ENCODE measurements around the gene CENPX.

Gene CENPX

GRCh38 chr17:82055023-82055964 lies 32.6 kb upstream of the CENPX start:
- no peak for DNase-seq (ENCODE audit: low spot score)

GRCh38 chr17:82054351-82055022 lies 31.8 kb upstream of the CENPX start:
- DNase-seq (ENCODE audit: low spot score) = no peak

DNA sequence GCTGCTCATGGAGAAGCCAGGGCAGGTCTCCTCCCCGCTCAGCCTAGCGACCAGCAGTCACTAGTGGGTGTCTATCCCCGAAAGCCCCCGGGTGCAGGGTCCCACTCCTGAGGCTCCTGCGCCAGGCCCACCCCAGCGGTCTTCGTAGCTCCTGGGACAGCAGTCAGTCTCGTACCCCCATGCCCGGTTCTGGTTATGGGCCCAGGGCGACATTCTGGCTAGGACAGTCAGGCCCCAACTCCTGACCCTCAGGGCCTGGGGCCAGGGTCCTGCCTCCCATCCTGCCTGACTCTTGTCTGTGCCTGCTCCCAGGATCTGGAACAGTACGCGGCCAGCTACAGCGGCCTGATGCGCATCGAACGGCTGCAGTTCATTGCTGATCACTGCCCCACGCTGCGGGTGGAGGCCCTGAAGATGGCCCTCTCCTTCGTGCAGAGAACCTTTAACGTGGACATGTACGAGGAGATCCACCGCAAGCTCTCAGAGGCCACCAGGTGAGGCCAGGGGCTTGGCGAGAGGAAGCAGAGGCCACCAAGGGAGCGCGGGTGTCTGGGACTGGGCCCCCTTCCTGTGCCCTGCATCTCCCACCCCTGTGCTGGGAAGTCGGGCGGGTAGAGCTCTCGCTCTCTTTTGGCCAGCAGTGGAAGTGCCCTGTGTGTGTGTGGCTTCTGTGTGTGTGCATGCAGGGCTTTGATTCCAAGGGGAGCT lies 31.0 kb upstream of the CENPX start:
- no peak for DNase-seq (ENCODE audit: low spot score)

GRCh38 chr17:82053130-82053529 lies 30.5 kb upstream of the CENPX start:
- no peak for DNase-seq (ENCODE audit: low spot score)

DNA sequence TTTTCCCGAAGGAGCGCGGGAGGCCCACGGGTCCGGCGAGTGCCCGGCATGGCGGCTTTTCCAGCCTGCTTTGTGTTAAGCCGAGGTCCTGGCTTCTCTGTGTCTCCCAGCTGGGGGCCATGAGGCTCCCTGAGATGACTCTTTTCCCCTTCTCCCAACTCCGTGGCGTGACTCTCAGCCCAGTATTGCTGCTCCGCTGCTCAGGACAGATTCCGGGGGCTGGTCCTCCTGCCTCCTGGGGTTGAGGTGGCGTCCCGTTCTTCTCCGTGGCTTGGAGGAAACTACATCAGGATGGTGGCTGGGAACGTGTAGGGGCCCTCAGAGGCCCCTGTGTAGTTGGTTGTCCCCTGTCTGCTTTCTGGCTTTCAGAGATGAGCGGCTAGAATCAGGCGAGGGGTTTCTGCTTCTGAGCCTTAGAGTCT lies 30.0 kb upstream of the CENPX start:
- DNase-seq (ENCODE audit: low spot score) = no peak

GRCh38 chr17:82051776-82052637 lies 29.3 kb upstream of the CENPX start, which contains the start of the genes GPS1 and RFNG:
TSS of gene GPS1 (plus strand) at chr17:82051898. CDS start at chr17:82051932, 34 bp downstream.
TSS of gene RFNG (minus strand) at chr17:82051811. CDS start at chr17:82051766, 45 bp downstream.
- peak; percentile 75 for DNase-seq (ENCODE audit: low spot score)

DNA sequence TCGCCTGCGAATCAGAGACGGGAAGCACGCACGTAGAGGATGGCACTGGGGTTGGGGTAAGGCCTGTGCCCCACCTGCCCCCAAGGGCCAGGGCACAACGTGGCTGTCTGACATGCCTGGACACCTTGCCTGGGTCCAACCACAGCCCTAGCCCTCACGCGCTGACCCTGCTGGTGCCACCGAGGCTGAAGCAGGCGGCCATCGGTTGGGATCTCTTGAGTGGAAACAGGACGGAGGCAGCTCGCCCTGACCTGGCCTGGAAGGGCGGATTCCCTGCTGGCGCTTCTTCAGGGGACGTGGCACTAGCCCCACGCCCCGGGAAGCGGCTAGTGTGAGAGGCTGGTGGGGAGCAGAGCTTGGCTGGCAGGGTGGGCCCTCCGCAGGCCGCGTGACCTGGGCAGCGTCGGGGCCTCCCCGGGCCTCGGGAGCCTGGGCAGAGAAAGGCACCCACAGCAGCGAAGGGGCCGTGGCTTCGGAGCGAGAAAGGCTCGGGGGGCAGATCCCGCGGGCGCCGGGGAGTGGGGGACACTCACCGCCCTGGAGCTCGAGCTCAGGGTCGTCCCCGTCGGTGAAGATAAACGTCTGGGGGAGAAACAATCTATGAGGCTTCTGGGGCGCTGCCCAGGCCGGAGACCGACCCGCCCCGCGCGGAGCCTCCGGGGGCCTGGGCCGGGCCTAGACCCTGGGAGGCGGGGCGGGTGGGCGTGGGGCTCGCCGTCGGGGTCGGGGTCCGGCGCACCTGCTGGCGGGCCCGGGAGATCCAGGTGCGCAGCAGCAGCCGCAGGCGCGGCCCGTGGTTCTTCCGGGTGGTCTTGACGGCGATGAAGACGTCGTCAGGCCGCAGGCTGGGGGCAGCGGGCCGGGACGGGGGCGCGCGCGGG lies 28.3 kb upstream of the CENPX start:
- DNase-seq (ENCODE audit: low spot score) = no peak

GRCh38 chr17:82050152-82050760 lies 27.6 kb upstream of the CENPX start:
- DNase-seq (ENCODE audit: low spot score) = no peak

GRCh38 chr17:82049521-82049971 lies 26.9 kb upstream of the CENPX start:
- DNase-seq (ENCODE audit: low spot score) = no peak

GRCh38 chr17:82049106-82049505 lies 26.4 kb upstream of the CENPX start:
- DNase-seq (ENCODE audit: low spot score) = no peak

GRCh38 chr17:82048571-82048971 lies 25.9 kb upstream of the CENPX start:
- DNase-seq (ENCODE audit: low spot score) = no peak

GRCh38 chr17:82047914-82048570 lies 25.4 kb upstream of the CENPX start:
- DNase-seq (ENCODE audit: low spot score) = no peak

- DNase-seq (ENCODE audit: low spot score) = no peak
These were observed 24.7 kb upstream of the CENPX start for GRCh38 chr17:82047379-82047778.

GRCh38 chr17:82046903-82047302 lies 24.2 kb upstream of the CENPX start:
- DNase-seq (ENCODE audit: low spot score) = no peak

DNA sequence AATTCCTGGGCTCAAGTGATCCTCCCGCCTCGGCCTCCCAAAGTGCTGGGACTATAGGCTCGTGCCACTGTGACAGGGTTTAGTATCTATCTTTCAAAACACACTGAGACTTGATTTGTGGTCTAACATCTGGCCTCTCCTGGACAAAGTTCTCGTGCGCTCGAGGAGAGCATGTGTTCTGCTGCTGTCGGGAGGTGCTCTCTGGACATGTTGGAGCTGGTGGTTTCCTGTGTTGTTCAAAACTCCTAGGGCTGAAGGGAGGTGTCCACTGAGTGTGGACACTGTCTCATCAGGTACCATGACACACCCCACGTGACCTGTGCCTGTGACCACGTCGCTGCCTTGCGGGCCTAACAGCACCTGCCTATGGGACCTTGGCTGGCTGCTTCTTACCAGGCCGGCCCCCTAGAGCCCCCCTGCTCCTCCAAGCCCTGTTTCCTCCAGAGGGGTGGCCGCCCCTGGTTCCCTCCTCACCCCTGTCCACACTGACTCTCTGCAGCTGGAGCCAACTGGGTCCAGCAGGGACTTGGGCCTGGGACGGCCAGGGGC lies 23.3 kb upstream of the CENPX start:
- DNase-seq (ENCODE audit: low spot score) = no peak

GRCh38 chr17:82043507-82043906 lies 20.8 kb upstream of the CENPX start:
- DNase-seq (ENCODE audit: low spot score) = no peak

GRCh38 chr17:82042649-82043048 lies 20.0 kb upstream of the CENPX start:
- DNase-seq (ENCODE audit: low spot score) = no peak

- no peak for DNase-seq (ENCODE audit: low spot score)
These were observed 18.6 kb upstream of the CENPX start for GRCh38 chr17:82041144-82041814.

All from activated CD4-positive, alpha-beta T cell treated with anti-CD3 and anti-CD28 coated beads, Interleukin-2, Interleukin-4, amounts not matched to agents 100 ng/mL and 50 ng/mL, durations not matched to agents 16 hours and 8 hours (primary cell).